ENCODE data around the gene GUCY2D.
"Not testable (repeated sequence)": the region's sequence is repeated elsewhere in the genome, so short reads cannot be mapped to it uniquely, and the experiment has no call there.

Gene GUCY2D

GRCh38 chr17:8001976-8002720 lies at the start of gene GUCY2D:
GUCY2D (plus strand) TSS chr17:8002615; CDS start chr17:8003048, 433 bp downstream.
- no peak for DNase-seq

- DNase-seq: not testable (repeated sequence)
Measured at GRCh38 chr17:7953266-7953665, 49.1 kb upstream of the GUCY2D start.

GRCh38 chr17:7955414-7956227 lies 46.8 kb upstream of the GUCY2D start:
- no peak for DNase-seq

GRCh38 chr17:7956228-7956965 lies 46.0 kb upstream of the GUCY2D start:
- peak; percentile 60 for DNase-seq

- DNase-seq: no peak
Measured at GRCh38 chr17:7959503-7960253, 42.7 kb upstream of the GUCY2D start.

GRCh38 chr17:7961421-7961820 lies 41.0 kb upstream of the GUCY2D start:
- no peak for DNase-seq

- no peak for DNase-seq
Measured at GRCh38 chr17:7967751-7968150, 34.7 kb upstream of the GUCY2D start.

- DNase-seq: no peak
Measured at GRCh38 chr17:7969433-7969832, 33.0 kb upstream of the GUCY2D start.

GRCh38 chr17:7971651-7972050 lies 30.8 kb upstream of the GUCY2D start:
- DNase-seq: no peak

- no peak for DNase-seq
Measured at GRCh38 chr17:7972131-7972785, 30.2 kb upstream of the GUCY2D start.

- DNase-seq: no peak
Measured at GRCh38 chr17:7974638-7975131, 27.7 kb upstream of the GUCY2D start.

GRCh38 chr17:7977039-7977438 lies 25.4 kb upstream of the GUCY2D start:
- DNase-seq: no peak

GRCh38 chr17:7977805-7978204 lies 24.6 kb upstream of the GUCY2D start:
- DNase-seq: no peak

GRCh38 chr17:7982173-7982572 lies 20.2 kb upstream of the GUCY2D start:
- DNase-seq: no peak

- DNase-seq: no peak
Measured at GRCh38 chr17:7982666-7983065, 19.7 kb upstream of the GUCY2D start.

- DNase-seq: no peak
Measured at GRCh38 chr17:7984904-7985303, 17.5 kb upstream of the GUCY2D start.

GRCh38 chr17:7987112-7987893 lies 15.1 kb upstream of the GUCY2D start:
- DNase-seq: peak; percentile 51

GRCh38 chr17:7988750-7989178 lies 13.7 kb upstream of the GUCY2D start:
- DNase-seq: peak; percentile 53

- DNase-seq: peak; percentile 84
Measured at GRCh38 chr17:7989781-7990655, 12.4 kb upstream of the GUCY2D start.

GRCh38 chr17:7992516-7992915 lies 9.9 kb upstream of the GUCY2D start:
- no peak for DNase-seq

Data from right hindlimb (tissue), 1 donor.